K562 (cell line): Measurements from ENCODE around the gene FN3KRP. TPM values are rescaled to one million over a fixed set of nuclear protein-coding genes. Genes with fewer than 3 reads are reported as not detected.

ENCODE experiments used
- ATF3 ChIP-seq, 2 experiments: fragments of 450-650 bp in 1 of 2; sonication (generic) in 1 of 2; formaldehyde crosslinking in 1 of 2; IDR thresholded peaks in 1 of 2; conservative IDR thresholded peaks in 1 of 2; 2 replicates each; pipeline versions ENCODE4 v1.6.1 to v1.8.1; 2016 to 2023; ENCODE audit warnings: mild to moderate bottlenecking in 2 of 2, moderate library complexity in 2 of 2, inconsistent platforms in 1 of 2, missing genetic modification reagents in 1 of 2
- CC2D1A ChIP-seq: fragments of 450-650 bp; IDR thresholded peaks from 2 replicates; pipeline ENCODE4 v1.6.1; 2017; ENCODE audit warnings: mild to moderate bottlenecking
- CREB3 ChIP-seq: fragments of 450-650 bp; conservative IDR thresholded peaks from 2 replicates; pipeline ENCODE4 v1.6.1; 2016; ENCODE audit warnings: missing genetic modification characterization, low read depth, mild to moderate bottlenecking, missing compliant biosample characterization, moderate library complexity
- E2F6 ChIP-seq, 2 experiments: IDR thresholded peaks; 2 replicates each; pipeline ENCODE4 v1.6.1; 2011; ENCODE audit warnings: borderline replicate concordance in 1 of 2, control low read depth in 1 of 2, low read depth in 1 of 2, low read length in 1 of 2, mild to moderate bottlenecking in 1 of 2, mixed read lengths in 1 of 2, moderate library complexity in 1 of 2; ENCODE audit not compliant: insufficient read depth in 1 of 2, insufficient read length in 1 of 2, poor library complexity in 1 of 2, severe bottlenecking in 1 of 2; ENCODE audit errors: extremely low read depth in 1 of 2
- ESRRA ChIP-seq: fragments of 450-650 bp; IDR thresholded peaks from 2 replicates; pipeline ENCODE4 v1.6.1; 2014; ENCODE audit warnings: low read depth, mild to moderate bottlenecking, moderate library complexity, borderline replicate concordance
- FOS ChIP-seq: IDR thresholded peaks from 3 replicates; pipeline ENCODE4 v1.6.1; 2011; ENCODE audit not compliant: insufficient read length; ENCODE audit errors: extremely low read depth
- GTF2A2 ChIP-seq: IDR thresholded peaks from 2 replicates; pipeline ENCODE4 v1.6.1; 2016; ENCODE audit warnings: mild to moderate bottlenecking, missing genetic modification characterization, missing compliant biosample characterization
- HIVEP1 ChIP-seq: fragments of 250-450 bp; sonication (Bioruptor Pico); IDR thresholded peaks from 2 replicates; pipeline ENCODE4 v1.4.0; 2020; ENCODE audit warnings: mild to moderate bottlenecking
- MAX ChIP-seq: sonication (generic); formaldehyde crosslinking; IDR thresholded peaks from 2 replicates; pipeline ENCODE4 v1.9.0; 2022; ENCODE audit warnings: mild to moderate bottlenecking, missing genetic modification reagents
- MLLT1 ChIP-seq, 2 experiments: fragments of 450-650 bp; IDR thresholded peaks; 2 replicates each; pipeline ENCODE4 v1.6.1; 2016
- NRF1 ChIP-seq, 2 experiments: fragments of 450-650 bp; IDR thresholded peaks in 1 of 2; conservative IDR thresholded peaks in 1 of 2; 2 replicates each; pipeline ENCODE4 v1.6.1; 2014; ENCODE audit warnings: mild to moderate bottlenecking in 2 of 2
- POLR2AphosphoS5 ChIP-seq: IDR thresholded peaks from 2 replicates; pipeline ENCODE4 v1.6.1; 2011; ENCODE audit warnings: mild to moderate bottlenecking, low read depth, low read length, moderate library complexity; ENCODE audit not compliant: control insufficient read depth, insufficient read depth
- RBM25 ChIP-seq: fragments of 200-400 bp; formaldehyde crosslinking; IDR thresholded peaks from 2 replicates; pipeline ENCODE4 v1.6.1; 2018; ENCODE audit warnings: low read length, low read depth, moderate library complexity; ENCODE audit not compliant: severe bottlenecking
- RBM39 ChIP-seq: fragments of 200-400 bp; formaldehyde crosslinking; optimal IDR thresholded peaks from 2 replicates; pipeline ENCODE3; 2018; ENCODE audit warnings: low read depth, low read length
- STAT5A ChIP-seq: IDR thresholded peaks from 2 replicates; pipeline ENCODE4 v1.6.1; 2012; ENCODE audit warnings: low read length, inconsistent platforms, borderline replicate concordance
- SUPT5H ChIP-seq: fragments of 450-650 bp; IDR thresholded peaks from 2 replicates; pipeline ENCODE4 v1.6.1; 2016
- TBL1XR1 ChIP-seq, 2 experiments: IDR thresholded peaks; 2 replicates each; pipeline ENCODE4 v1.6.1; 2012; ENCODE audit warnings: improper control_type of control experiment in 2 of 2, low read length in 2 of 2, mild to moderate bottlenecking in 1 of 2
- TGIF2 ChIP-seq: sonication (generic); formaldehyde crosslinking; IDR thresholded peaks from 2 replicates; pipeline ENCODE4 v1.8.1; 2022; ENCODE audit warnings: mild to moderate bottlenecking, missing genetic modification reagents, moderate library complexity
- THRA ChIP-seq: fragments of 450-650 bp; IDR thresholded peaks from 2 replicates; pipeline ENCODE4 v1.6.1; 2017; ENCODE audit warnings: mild to moderate bottlenecking, moderate library complexity
- ZKSCAN3 ChIP-seq: fragments of 250-450 bp; sonication (Bioruptor Pico); IDR thresholded peaks from 2 replicates; pipeline ENCODE4 v1.4.0; 2020
- ZKSCAN8 ChIP-seq: fragments of 200-800 bp; sonication (Bioruptor generic); IDR thresholded peaks from 2 replicates; pipeline ENCODE4 v1.6.1; 2016; ENCODE audit warnings: missing genetic modification characterization, missing compliant biosample characterization
- ZNF124 ChIP-seq: sonication (generic); formaldehyde crosslinking; IDR thresholded peaks from 2 replicates; pipeline ENCODE4 v1.8.1; 2022; ENCODE audit warnings: missing genetic modification reagents
- ZNF75A ChIP-seq: fragments of 450-650 bp; formaldehyde crosslinking; IDR thresholded peaks from 2 replicates; pipeline ENCODE4 v1.4.0; 2020; ENCODE audit warnings: mild to moderate bottlenecking
- ZZZ3 ChIP-seq: fragments of 450-650 bp; IDR thresholded peaks from 2 replicates; pipeline ENCODE4 v1.6.1; 2016; ENCODE audit warnings: antibody characterized with exemption, mild to moderate bottlenecking, moderate library complexity
- polyA plus RNA-seq, 8 experiments: library from polyadenylated mRNA; depleted of rRNA in 4 of 8; stranded (reverse) in 5 of 8; unstranded in 3 of 8; fragments of >200 nt; fragmentation: Nextera tagmentation in 2 of 8; fragmentation: Illumina TruSeq in 1 of 8; extraction: Ambion mirVana in 2 of 8; extraction: Trizol in 1 of 8; gene quantifications; 2 replicates each; pipeline versions ENCODE4 v1.2.1 to v1.2.3, GENCODE V29; 2011 to 2014; ENCODE audit warnings: inconsistent platforms in 1 of 8, missing spikeins in 1 of 8
- total RNA-seq, 7 experiments: library from RNA; depleted of rRNA in 6 of 7; stranded (reverse); fragments of >200 nt in 6 of 7; fragmentation: Illumina TruSeq in 2 of 7; extraction: Trizol in 2 of 7; gene quantifications; 2 replicates each; pipeline versions ENCODE4 v1.2.1 to v1.2.3, GENCODE V29; 2011 to 2021; ENCODE audit warnings: low replicate concordance in 1 of 7

The FN3KRP gene
- total and polyA plus RNA-seq, 9 of the 15 experiments (the other 6 are each of a cell fraction or from before 2014, with no cell fraction given): 2.0 to 32.1 (median 24.9) TPM

- TF ChIP-seq CC2D1A: no peak
- TF ChIP-seq TBL1XR1 (IDR thresholded peaks at IDR 0.05; ENCODE audit: low read length in 2 of 2): no peak
- TF ChIP-seq ZNF75A (CRISPR knock-in tag): no peak
- no peak for TF ChIP-seq HIVEP1
- TF ChIP-seq MAX (CRISPR knock-in tag): peak; percentile 78
- no peak for TF ChIP-seq TGIF2
- no peak for TF ChIP-seq GTF2A2
- no peak for TF ChIP-seq SUPT5H
- TF ChIP-seq POLR2AphosphoS5: no peak
- TF ChIP-seq NRF1 (conservative IDR thresholded peaks at IDR 0.05 in 1 of 2, IDR thresholded peaks at IDR 0.05 in 1 of 2): peak in 1 of 2 experiments; percentile 19; a peak in 1 of 4 replicates
- TF ChIP-seq ATF3 (IDR thresholded peaks at IDR 0.05): no peak
- no peak for TF ChIP-seq ATF3 (CRISPR knock-in tag; conservative IDR thresholded peaks at IDR 0.05)
- no peak for TF ChIP-seq ESRRA
- no peak for TF ChIP-seq CREB3 (tag)
- TF ChIP-seq ZKSCAN3: no peak
- TF ChIP-seq ZZZ3: no peak
- TF ChIP-seq THRA: no peak
- TF ChIP-seq RBM39: no peak
- TF ChIP-seq E2F6 (IDR thresholded peaks at IDR 0.05; ENCODE audit: borderline replicate concordance in 1 of 2, extremely low read depth in 1 of 2, insufficient read depth in 1 of 2, insufficient read length in 1 of 2, low read depth in 1 of 2, low read length in 1 of 2, poor library complexity in 1 of 2, severe bottlenecking in 1 of 2): peak; percentile 47 to 68
- TF ChIP-seq ZKSCAN8 (CRISPR knock-in tag): no peak
- no peak for TF ChIP-seq MLLT1 (IDR thresholded peaks at IDR 0.05)
- no peak for TF ChIP-seq STAT5A
- TF ChIP-seq RBM25: no peak
- TF ChIP-seq ZNF124 (CRISPR knock-in tag): no peak
- no peak for TF ChIP-seq FOS
These were observed 17.5 kb upstream of the FN3KRP start (continued) for GRCh38 chr17:82698974-82699442.
